ENCODE results near the gene PIPOX. TPM values are rescaled to one million over a fixed set of nuclear protein-coding genes. Genes with fewer than 3 reads are reported as not detected.
"Not testable (repeated sequence)": the region's sequence is repeated elsewhere in the genome, so short reads cannot be mapped to it uniquely, and the experiment has no call there.

Gene PIPOX
- total and polyA plus RNA-seq, 8 donors: 0.55 to 2.9 (median 0.88) TPM

GRCh38 chr17:29084541-29085146 is 41.7 kb downstream of the PIPOX start:
- TF ChIP-seq CTCF (IDR thresholded peaks at IDR 0.05): no peak
- Histone ChIP-seq H3K27ac (no peak overlapping the region), H3K27me3 (no peaks in the 10 kb centered on the region), H3K9me3 (no peaks in the 10 kb centered on the region), H3K4me1 (no peaks in the 10 kb centered on the region), H3K36me3 (peaks cover 3 to 58% (median 16%) of the 10 kb centered on the region in 3 donors), H3K4me3 (no peak overlapping the region)
- DNase-seq: peak in 3 of 6 donors; percentile 36 to 59 (median 52)
- intact Hi-C loops (cut with DNase I): no loop called here
- FAIRE-seq: no peak
- peak in 3 of 4 donors; percentile 81 to 82 (median 82) for ATAC-seq
- WGBS, 2 donors: 63 to 71% methylated on average over 21 of the region's 21 CpGs

- TF ChIP-seq CTCF (IDR thresholded peaks at IDR 0.05): no peak
- no peak for FAIRE-seq
- Histone ChIP-seq H3K4me3 (no peak overlapping the region), H3K4me1 (no peaks in the 10 kb centered on the region), H3K36me3 (peaks cover 5 to 63% (median 22%) of the 10 kb centered on the region in 3 donors), H3K27me3 (no peaks in the 10 kb centered on the region), H3K9me3 (no peaks in the 10 kb centered on the region), H3K27ac (no peak overlapping the region)
- intact Hi-C loops (cut with DNase I): no loop called here
- ATAC-seq: peak in 2 of 4 donors; percentile 5 to 47
- DNase-seq: no peak
- 89 to 92% methylated on average over 12 of the region's 12 CpGs for WGBS, 2 donors
These were observed 42.3 kb downstream of the PIPOX start for GRCh38 chr17:29085223-29085622.

GRCh38 chr17:29086628-29087332 is 43.8 kb downstream of the PIPOX start:
- Histone ChIP-seq H3K27ac (no peak overlapping the region), H3K4me3 (no peak overlapping the region), H3K36me3 (peaks cover 6 to 71% (median 23%) of the 10 kb centered on the region in 3 donors), H3K4me1 (no peaks in the 10 kb centered on the region), H3K27me3 (no peaks in the 10 kb centered on the region), H3K9me3 (no peaks in the 10 kb centered on the region)
- DNase-seq (no peak), FAIRE-seq (no peak), ATAC-seq (no peak)
- no peak for TF ChIP-seq CTCF (IDR thresholded peaks at IDR 0.05)
- intact Hi-C loops (cut with DNase I): no loop called here
- 94% methylated on average over 19 of the region's 19 CpGs for WGBS, 2 donors

GRCh38 chr17:29088782-29089181 is 45.8 kb downstream of the PIPOX start:
- H3K9me3 ChIP-seq; intact Hi-C loops (cut with DNase I); H3K27me3 ChIP-seq; H3K4me3 ChIP-seq; ATAC-seq; H3K4me1 ChIP-seq; H3K27ac ChIP-seq; FAIRE-seq: not testable (repeated sequence)
- 95 to 97% methylated on average over 3 of the region's 3 CpGs for WGBS, 2 donors
- peaks cover 6 to 77% (median 31%) of the 10 kb centered on the region in 3 donors for H3K36me3 ChIP-seq
- peak in 1 of 6 donors; percentile 5 for DNase-seq

- WGBS, 2 donors: 75 to 77% methylated on average over 20 of the region's 20 CpGs
These were observed 46.7 kb downstream of the PIPOX start for GRCh38 chr17:29089601-29090044.

More at GRCh38 chr17:29089601-29090044, 46.7 kb downstream of the PIPOX start:
- FAIRE-seq (no peak), ATAC-seq (no peak), DNase-seq (peak in 1 of 6 donors; percentile 65)
- intact Hi-C loops (cut with DNase I): no loop called here
- no peak overlapping the region for H3K4me3 ChIP-seq
- H3K9me3 ChIP-seq: no peaks in the 10 kb centered on the region
- H3K27ac ChIP-seq: no peak overlapping the region
- H3K36me3 ChIP-seq: peaks cover 9 to 80% (median 34%) of the 10 kb centered on the region in 3 donors
- H3K4me1 ChIP-seq: no peaks in the 10 kb centered on the region
- no peaks in the 10 kb centered on the region for H3K27me3 ChIP-seq
- no peak for TF ChIP-seq CTCF (IDR thresholded peaks at IDR 0.05)
